Renal cortical epithelial cell (primary cell): ENCODE results near the gene DUSP2. TPM values are rescaled to one million over a fixed set of nuclear protein-coding genes. Genes with fewer than 3 reads are reported as not detected.

ENCODE experiments used
- DNase-seq: peaks from one replicate; pipeline ENCODE4 v3.0.0-alpha.2; 2011; ENCODE audit warnings: low read depth
- total RNA-seq: library from RNA; depleted of rRNA; stranded (reverse); fragments of >200 nt; gene quantifications from 2 replicates; pipeline ENCODE4 v1.2.3, GENCODE V29; 2014

The DUSP2 gene
- total RNA-seq, 1 donor from 2014 or later = 0.40 TPM

- DNase-seq = no peak
These were observed 30.2 kb downstream of the DUSP2 start for GRCh38 chr2:96114903-96115581.

GRCh38 chr2:96114546-96114902 lies 30.7 kb downstream of the DUSP2 start:
- no peak for DNase-seq

GRCh38 chr2:96113951-96114350 lies 31.3 kb downstream of the DUSP2 start:
- no peak for DNase-seq

GRCh38 chr2:96113367-96113677 lies 31.9 kb downstream of the DUSP2 start:
- DNase-seq = no peak

GRCh38 chr2:96112501-96113366 lies 32.5 kb downstream of the DUSP2 start:
- no peak for DNase-seq

GRCh38 chr2:96111823-96112500 lies 33.3 kb downstream of the DUSP2 start:
- no peak for DNase-seq

GRCh38 chr2:96111257-96111640 lies 34.0 kb downstream of the DUSP2 start:
- no peak for DNase-seq

- no peak for DNase-seq
These were observed 34.5 kb downstream of the DUSP2 start for GRCh38 chr2:96110621-96111256.

- no peak for DNase-seq
These were observed 35.2 kb downstream of the DUSP2 start for GRCh38 chr2:96109931-96110511.

- no peak for DNase-seq
These were observed 35.9 kb downstream of the DUSP2 start for GRCh38 chr2:96109361-96109680.

GRCh38 chr2:96108541-96109360 lies 36.5 kb downstream of the DUSP2 start:
- DNase-seq = no peak

GRCh38 chr2:96108151-96108540 lies 37.1 kb downstream of the DUSP2 start:
- no peak for DNase-seq

GRCh38 chr2:96107708-96108065 lies 37.6 kb downstream of the DUSP2 start:
- no peak for DNase-seq

GRCh38 chr2:96106991-96107707 lies 38.1 kb downstream of the DUSP2 start:
- DNase-seq = no peak

- no peak for DNase-seq
These were observed 39.1 kb downstream of the DUSP2 start for GRCh38 chr2:96105994-96106715.

GRCh38 chr2:96105152-96105915 lies 39.9 kb downstream of the DUSP2 start:
- DNase-seq = no peak

- DNase-seq = no peak
These were observed 40.8 kb downstream of the DUSP2 start for GRCh38 chr2:96104487-96104861.

- DNase-seq = no peak
These were observed 41.3 kb downstream of the DUSP2 start for GRCh38 chr2:96103761-96104486.

GRCh38 chr2:96103187-96103601 lies 42.0 kb downstream of the DUSP2 start:
- no peak for DNase-seq
